ENCODE measurements around the gene LDB3.

LDB3 gene

DNA sequence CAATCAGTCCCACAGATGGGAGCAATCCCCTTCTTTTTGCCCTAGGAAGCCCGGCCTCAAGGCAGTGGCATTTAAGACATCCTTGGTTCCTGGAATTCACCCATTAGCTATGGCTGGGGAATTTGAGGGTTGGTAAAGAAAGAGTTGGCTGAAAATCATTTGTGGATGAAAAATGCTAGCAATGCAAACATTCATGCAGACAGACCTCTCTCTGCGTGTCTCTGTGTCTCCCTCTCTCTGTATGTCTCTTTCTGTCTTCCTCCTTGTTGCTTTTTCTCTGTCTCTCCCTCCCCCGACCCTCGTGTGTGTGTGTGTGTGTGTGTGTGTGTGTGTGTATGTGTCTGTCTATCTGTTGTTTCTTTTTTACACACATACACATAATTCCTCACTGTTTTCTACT lies 19.4 kb downstream of the LDB3 start:
- no peak for DNase-seq

- peak; percentile 56 for DNase-seq
These were observed 20.1 kb downstream of the LDB3 start for GRCh38 chr10:86688398-86688921.

- DNase-seq = no peak
These were observed 20.8 kb downstream of the LDB3 start for GRCh38 chr10:86689146-86689545.

- DNase-seq = no peak
These were observed 21.9 kb downstream of the LDB3 start for GRCh38 chr10:86690231-86690630.

- no peak for DNase-seq
These were observed 22.4 kb downstream of the LDB3 start for GRCh38 chr10:86690657-86691084.

GRCh38 chr10:86691333-86692022 lies 23.2 kb downstream of the LDB3 start:
- no peak for DNase-seq

GRCh38 chr10:86692023-86692514 lies 23.8 kb downstream of the LDB3 start:
- DNase-seq = no peak

DNA sequence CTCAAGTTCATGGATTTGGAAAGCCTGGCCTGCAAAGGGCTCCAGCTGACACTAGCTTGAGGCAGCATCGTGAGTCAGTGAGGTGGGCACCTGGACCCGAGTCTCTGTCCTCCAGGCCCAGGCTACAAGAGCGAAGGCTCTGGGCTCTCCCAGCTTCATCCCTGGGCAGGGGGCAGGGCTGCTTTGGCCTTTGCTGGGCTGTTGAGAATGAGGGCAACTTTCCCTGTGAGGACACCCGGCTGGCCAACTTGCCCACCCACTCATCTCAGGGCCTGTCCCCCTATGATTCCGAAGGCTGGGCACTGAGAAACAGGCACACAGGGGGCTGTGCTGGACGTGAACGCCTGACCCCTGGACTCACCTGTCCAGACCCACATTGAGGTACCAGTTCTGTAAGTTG lies 24.4 kb downstream of the LDB3 start:
- DNase-seq = no peak

GRCh38 chr10:86693275-86693674 lies 25.0 kb downstream of the LDB3 start:
- no peak for DNase-seq

DNA sequence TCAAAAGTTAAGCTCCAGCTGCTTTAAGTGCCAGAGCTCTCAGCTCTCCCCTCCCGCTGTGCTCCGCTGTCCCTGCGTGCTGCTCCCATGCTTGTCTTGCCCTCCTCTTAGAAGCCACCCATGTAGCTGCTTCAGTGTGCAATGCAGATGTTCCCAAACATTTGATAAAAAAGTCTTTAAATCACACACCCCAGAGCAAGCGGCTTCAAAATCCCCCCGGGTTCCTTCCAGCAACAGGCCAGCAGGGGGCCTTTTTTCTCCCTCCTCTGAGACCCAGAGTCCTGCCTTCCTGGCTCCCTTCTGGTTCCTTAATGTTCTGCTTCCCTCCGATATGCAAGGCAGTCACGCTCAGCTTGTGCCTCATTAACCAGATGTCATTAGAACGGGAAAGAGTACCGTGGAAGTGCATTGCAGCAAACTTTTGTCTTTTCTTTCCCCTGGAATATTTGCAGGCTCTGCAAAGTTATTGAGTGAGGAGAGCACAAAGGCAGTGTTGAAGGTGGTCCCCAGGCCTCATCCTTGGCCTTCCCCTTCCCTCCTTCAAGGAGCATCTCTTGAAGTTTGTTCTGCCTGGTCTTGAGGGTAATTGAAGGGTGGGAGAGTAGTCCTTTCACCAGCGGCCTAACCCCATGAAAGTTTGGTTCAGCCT lies 25.5 kb downstream of the LDB3 start:
- DNase-seq = peak; percentile 34

- no peak for DNase-seq
These were observed 30.1 kb downstream of the LDB3 start for GRCh38 chr10:86698207-86698940.

- no peak for DNase-seq
These were observed 30.8 kb downstream of the LDB3 start for GRCh38 chr10:86699125-86699524.

GRCh38 chr10:86699541-86699940 lies 31.2 kb downstream of the LDB3 start:
- no peak for DNase-seq

GRCh38 chr10:86699991-86700840 lies 31.9 kb downstream of the LDB3 start:
- no peak for DNase-seq

DNA sequence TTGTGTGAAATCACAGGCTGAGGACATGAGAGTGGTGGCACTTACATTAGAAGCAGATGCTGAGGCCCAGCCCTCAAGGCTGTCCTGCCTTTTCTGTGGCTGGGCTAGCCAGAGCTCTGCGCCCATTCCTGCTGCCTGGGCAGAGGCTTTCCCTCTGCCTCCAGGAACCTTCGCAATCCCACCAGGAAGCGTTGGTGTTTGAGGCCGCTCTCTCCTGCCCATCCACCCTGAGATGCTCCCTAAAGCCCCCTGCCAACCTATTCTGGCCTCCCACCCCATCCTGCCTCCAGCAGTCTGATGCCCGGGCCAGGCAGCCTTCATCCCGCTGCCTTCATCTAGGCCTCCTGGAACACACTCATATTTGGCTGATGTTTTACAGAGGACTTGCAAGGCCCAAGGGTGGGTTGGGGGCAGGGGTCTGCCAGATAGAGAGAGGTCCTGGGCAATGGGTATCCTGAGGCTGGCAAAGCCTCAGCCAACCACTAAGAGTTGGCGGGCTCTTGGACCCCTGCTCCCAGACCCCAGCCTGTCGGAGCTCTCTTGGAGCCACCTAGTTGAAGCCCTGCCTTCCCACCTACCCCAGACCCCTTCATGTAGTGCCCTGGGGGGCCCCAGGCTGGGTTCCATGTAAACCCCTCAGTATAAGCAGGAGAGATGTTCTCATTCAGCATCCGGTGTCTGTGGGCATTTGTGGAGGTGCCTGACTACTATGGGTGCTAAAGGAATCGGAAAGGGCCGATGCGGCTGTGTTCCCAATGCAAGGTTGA lies 32.7 kb downstream of the LDB3 start:
- DNase-seq = no peak

- no peak for DNase-seq
These were observed 34.9 kb downstream of the LDB3 start for GRCh38 chr10:86703176-86703575.

- no peak for DNase-seq
These were observed 36.8 kb downstream of the LDB3 start for GRCh38 chr10:86705139-86705538.

- DNase-seq = no peak
These were observed 37.6 kb downstream of the LDB3 start for GRCh38 chr10:86705905-86706304.

- no peak for DNase-seq
These were observed 38.1 kb downstream of the LDB3 start for GRCh38 chr10:86706401-86706841.

DNA sequence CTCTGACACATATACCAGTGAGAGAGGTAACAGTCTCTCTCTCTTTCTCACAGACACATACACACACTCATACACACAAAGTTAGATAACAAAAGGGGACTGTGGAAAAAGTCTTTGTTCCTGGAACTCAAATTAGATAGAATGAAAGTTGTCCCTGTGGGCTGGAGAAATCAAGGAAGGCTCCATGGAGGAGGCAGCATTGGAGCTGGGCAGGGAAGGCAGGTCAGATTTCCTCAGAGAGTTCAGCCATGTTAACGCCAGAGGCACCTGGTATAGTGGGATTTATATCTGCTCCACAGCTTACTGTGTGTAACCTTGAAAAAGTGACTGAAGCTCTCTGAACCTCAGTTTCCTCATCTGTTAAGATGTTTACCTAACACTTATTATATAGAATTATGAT lies 38.7 kb downstream of the LDB3 start:
- no peak for DNase-seq

DNA sequence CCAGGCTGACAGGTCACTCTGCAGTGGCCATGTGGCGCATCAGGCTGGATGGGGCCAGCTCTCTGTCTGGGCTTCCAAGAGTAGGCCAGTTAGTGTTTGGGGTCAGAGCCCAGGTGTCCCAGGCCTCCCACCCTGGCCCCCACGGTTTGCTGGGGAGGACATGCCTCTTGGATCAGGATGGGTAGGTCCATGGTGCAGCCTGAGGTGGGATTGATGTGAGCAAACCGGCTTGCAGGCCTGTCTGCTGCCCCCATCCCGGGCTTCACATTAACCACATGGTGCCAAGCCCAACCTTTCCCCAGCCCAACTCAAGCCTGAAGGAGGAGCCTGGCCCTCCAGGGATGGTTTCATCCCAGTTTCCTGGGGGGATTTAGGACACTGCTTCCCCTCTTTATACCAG lies 39.2 kb downstream of the LDB3 start:
- no peak for DNase-seq

Measured in CD4-positive, alpha-beta T cell treated with Interleukin-4 for 4 hours (primary cell).